ENCODE measurements around the gene PODXL2. TPM values are rescaled to one million over a fixed set of nuclear protein-coding genes. Genes with fewer than 3 reads are reported as not detected.

The PODXL2 gene
- total and polyA plus RNA-seq, 12 donors: 11.9 to 52.4 (median 23.8) TPM

DNA sequence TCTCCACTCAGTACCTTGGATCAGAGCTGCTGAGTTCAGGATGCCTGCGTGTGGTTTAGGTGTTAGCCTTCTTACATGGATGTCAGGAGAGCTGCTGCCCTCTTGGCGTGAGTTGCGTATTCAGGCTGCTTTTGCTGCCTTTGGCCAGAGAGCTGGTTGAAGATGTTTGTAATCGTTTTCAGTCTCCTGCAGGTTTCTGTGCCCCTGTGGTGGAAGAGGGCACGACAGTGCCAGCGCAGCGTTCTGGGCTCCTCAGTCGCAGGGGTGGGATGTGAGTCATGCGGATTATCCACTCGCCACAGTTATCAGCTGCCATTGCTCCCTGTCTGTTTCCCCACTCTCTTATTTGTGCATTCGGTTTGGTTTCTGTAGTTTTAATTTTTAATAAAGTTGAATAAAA, 7.0 kb upstream of the PODXL2 start:
- TF ChIP-seq, protein P1, sequence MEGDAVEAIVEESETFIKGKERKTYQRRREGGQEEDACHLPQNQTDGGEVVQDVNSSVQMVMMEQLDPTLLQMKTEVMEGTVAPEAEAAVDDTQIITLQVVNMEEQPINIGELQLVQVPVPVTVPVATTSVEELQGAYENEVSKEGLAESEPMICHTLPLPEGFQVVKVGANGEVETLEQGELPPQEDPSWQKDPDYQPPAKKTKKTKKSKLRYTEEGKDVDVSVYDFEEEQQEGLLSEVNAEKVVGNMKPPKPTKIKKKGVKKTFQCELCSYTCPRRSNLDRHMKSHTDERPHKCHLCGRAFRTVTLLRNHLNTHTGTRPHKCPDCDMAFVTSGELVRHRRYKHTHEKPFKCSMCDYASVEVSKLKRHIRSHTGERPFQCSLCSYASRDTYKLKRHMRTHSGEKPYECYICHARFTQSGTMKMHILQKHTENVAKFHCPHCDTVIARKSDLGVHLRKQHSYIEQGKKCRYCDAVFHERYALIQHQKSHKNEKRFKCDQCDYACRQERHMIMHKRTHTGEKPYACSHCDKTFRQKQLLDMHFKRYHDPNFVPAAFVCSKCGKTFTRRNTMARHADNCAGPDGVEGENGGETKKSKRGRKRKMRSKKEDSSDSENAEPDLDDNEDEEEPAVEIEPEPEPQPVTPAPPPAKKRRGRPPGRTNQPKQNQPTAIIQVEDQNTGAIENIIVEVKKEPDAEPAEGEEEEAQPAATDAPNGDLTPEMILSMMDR (IDR thresholded peaks at IDR 0.05): no peak
- TF ChIP-seq POLR2A (IDR thresholded peaks at IDR 0.05): no peak
- intact Hi-C loops (cut with DNase I): no loop called here
- Histone ChIP-seq H3K4me1 (replicated peaks in 1 of 2) (no peaks in the 10 kb centered on the region), H3K9me3 (replicated peaks in 1 of 3) (no peaks in the 10 kb centered on the region), H3K36me3 (replicated peaks in 1 of 2) (peaks cover 0 to 6% of the 10 kb centered on the region in 2 donors), H3K27me3 (no peaks in the 10 kb centered on the region), H3K4me3 (no peak overlapping the region), H3K27ac (no peak overlapping the region)
- WGBS, 4 donors: 93 to 95% (median 94%) methylated on average over 11 of the region's 11 CpGs
- DNase-seq: no peak

DNA sequence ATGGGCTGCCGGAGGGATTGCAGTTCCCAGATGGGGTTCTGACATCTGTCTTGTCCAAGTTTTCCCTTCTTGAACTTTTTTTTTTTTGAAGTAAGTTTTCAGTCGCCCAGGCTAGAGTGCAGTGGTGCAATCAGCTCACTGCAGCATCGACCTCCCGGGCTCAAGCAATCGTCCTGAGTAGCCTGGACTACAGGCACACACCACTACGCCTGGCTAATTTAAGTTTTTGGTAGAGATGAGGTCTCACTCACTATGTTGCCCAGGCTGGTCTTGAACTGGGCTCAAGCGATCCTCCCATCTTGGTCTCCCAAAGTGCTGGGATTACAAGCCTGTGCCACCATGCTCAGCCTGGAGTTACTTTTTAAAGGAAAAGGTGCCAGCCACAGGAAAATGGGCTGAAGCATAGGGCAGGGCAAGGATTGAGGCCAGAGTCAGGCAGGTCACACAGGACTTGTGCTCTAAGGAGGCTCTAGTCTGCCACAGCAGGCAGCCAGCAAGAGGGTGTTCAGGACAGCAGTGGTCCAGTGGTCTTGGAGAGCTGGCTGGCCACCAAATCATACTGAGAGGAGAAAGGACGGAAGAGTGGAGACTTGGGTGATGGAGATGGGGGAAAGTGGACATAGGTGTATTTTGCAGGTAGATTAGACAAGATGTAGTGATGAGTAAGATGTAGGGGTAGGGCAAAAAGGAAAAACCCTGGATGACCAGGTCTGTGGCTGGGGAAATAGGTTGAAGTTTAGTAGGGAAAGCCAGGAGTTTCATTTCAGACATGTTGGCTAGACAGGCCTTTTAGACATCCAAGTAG, 6.0 kb upstream of the PODXL2 start:
- no peak for DNase-seq
- TF ChIP-seq, protein P1 (IDR thresholded peaks at IDR 0.05): no peak
- no peak for TF ChIP-seq POLR2A (IDR thresholded peaks at IDR 0.05)
- no peak overlapping the region for H3K4me3 ChIP-seq
- peaks cover 0 to 6% of the 10 kb centered on the region in 2 donors for H3K36me3 ChIP-seq (replicated peaks in 1 of 2)
- H3K27ac ChIP-seq: no peak overlapping the region
- H3K4me1 ChIP-seq (replicated peaks in 1 of 2): no peaks in the 10 kb centered on the region
- H3K9me3 ChIP-seq (replicated peaks in 1 of 3): no peaks in the 10 kb centered on the region
- 91 to 95% (median 94%) methylated on average over 8 of the region's 8 CpGs for WGBS, 4 donors
- no peaks in the 10 kb centered on the region for H3K27me3 ChIP-seq
- intact Hi-C loops (cut with DNase I): no loop called here

DNA sequence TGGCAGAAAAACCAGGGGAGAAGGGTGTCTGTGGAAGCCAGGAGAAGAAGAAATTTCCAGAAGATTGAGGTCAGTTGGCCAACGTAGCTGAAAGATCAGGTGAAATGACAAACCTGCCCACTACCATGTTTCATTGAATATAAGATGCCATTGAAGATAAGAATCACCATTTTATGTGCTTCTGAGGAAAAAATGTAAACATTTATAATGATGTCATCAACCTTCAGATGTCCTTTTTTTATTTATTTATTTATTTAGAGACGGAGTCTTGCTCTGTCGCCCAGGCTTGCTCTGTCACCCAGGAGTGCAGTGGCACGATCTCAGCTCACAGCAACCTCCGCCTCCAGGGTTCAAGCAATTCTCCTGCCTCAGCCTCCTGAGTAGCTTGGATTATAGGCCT, 4.9 kb upstream of the PODXL2 start:
- DNase-seq: no peak
- Histone ChIP-seq H3K4me3 (no peak overlapping the region), H3K27ac (no peak overlapping the region), H3K9me3 (replicated peaks in 1 of 3) (no peaks in the 10 kb centered on the region), H3K4me1 (replicated peaks in 1 of 2) (no peaks in the 10 kb centered on the region), H3K27me3 (no peaks in the 10 kb centered on the region), H3K36me3 (replicated peaks in 1 of 2) (peaks cover 0 to 6% of the 10 kb centered on the region in 2 donors)
- TF ChIP-seq, protein P1 (IDR thresholded peaks at IDR 0.05): no peak
- TF ChIP-seq POLR2A (IDR thresholded peaks at IDR 0.05): no peak
- intact Hi-C loops (cut with DNase I): no loop called here
- WGBS, 4 donors: 85 to 93% (median 90%) methylated on average over 5 of the region's 5 CpGs

- intact Hi-C loops (cut with DNase I): no loop called here
- Histone ChIP-seq H3K4me1 (replicated peaks in 1 of 2) (peaks cover 8 to 11% of the 10 kb centered on the region in 2 donors), H3K9me3 (replicated peaks in 1 of 3) (no peaks in the 10 kb centered on the region), H3K27ac (no peak overlapping the region), H3K4me3 (no peak overlapping the region), H3K27me3 (no peaks in the 10 kb centered on the region), H3K36me3 (replicated peaks in 1 of 2) (peaks cover 0 to 4% of the 10 kb centered on the region in 2 donors)
- TF ChIP-seq, protein P1 (IDR thresholded peaks at IDR 0.05): no peak
- no peak for TF ChIP-seq POLR2A (IDR thresholded peaks at IDR 0.05)
- no peak for DNase-seq
- WGBS, 4 donors: 48 to 59% (median 53%) methylated on average over 2 of the region's 2 CpGs
Measured at GRCh38 chr3:127625821-127626220, 3.2 kb upstream of the PODXL2 start.

All from adrenal gland (tissue), 12 donors.